BJ (cell line): ENCODE results near the gene ANXA11. TPM values are rescaled to one million over a fixed set of nuclear protein-coding genes. Genes with fewer than 3 reads are reported as not detected.

Experiments used
- CTCF ChIA-PET: fragments of 350-600 bp; formaldehyde crosslinking; extraction: SDS; loops from one replicate; lab custom pipeline; 2021; ENCODE audit warnings: antibody characterized with exemption, inconsistent platforms; lab: Yijun Ruan, JAX
- POLR2A ChIA-PET: fragments of 300-600 bp; sonication (Branson Sonifier 250); formaldehyde crosslinking; extraction: SDS; loops from one replicate; lab custom pipeline; 2021; ENCODE audit warnings: antibody characterized with exemption; lab: Charles Lee
- DNase-seq: peaks from one replicate; pipeline ENCODE4 v3.0.0-alpha.2; 2011; ENCODE audit warnings: low read depth
- H3K27me3 ChIP-seq: 2 replicates; pipeline ENCODE4 v1.6.0; 2011; ENCODE audit warnings: low read length; ENCODE audit not compliant: control insufficient read depth, insufficient read depth
- H3K36me3 ChIP-seq: 2 replicates; pipeline ENCODE4 v1.5.1; 2011; ENCODE audit warnings: low read length; ENCODE audit not compliant: control insufficient read depth, insufficient read depth
- H3K4me3 ChIP-seq: 2 replicates; pipeline ENCODE4 v1.5.1; 2011; ENCODE audit warnings: low read depth, mild to moderate bottlenecking, control low read depth, low read length
- polyA plus RNA-seq: library from polyadenylated mRNA; depleted of rRNA; stranded (reverse); fragments of >200 nt; gene quantifications from 2 replicates; pipeline ENCODE4 v1.2.3, GENCODE V29; 2011
- TF ChIP-seq, protein P1 (sequence below): IDR thresholded peaks from 2 replicates; pipeline ENCODE4 v1.5.1; 2011; ENCODE audit warnings: low read depth, mild to moderate bottlenecking, control low read depth, inconsistent platforms, low read length, moderate library complexity; ENCODE audit not compliant: insufficient read depth

ANXA11 gene
- polyA plus RNA-seq, 1 experiment: 239 TPM

DNA sequence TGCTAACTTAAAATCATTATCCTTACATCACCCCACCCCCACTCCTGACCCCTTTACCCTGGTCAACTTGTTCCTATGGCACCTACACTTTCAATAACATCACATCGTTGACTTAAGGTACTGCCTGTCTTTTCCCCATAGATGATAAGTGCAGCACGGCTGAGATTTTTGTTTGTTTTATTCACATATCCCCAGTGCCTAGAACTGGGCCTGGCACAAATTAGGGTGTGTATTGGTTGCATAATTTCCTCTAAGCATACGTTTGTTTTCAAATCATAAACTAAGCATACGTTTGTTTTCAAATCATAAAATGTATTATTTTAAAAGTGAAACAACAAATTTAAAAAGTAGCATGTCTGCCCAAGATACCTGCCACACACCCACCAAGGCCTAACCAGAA lies 35.3 kb downstream of the ANXA11 start:
- Histone ChIP-seq H3K27me3 (no peaks in the 10 kb centered on the region), H3K36me3 (peaks cover 52% of the 10 kb centered on the region), H3K4me3 (no peak overlapping the region)
- CTCF ChIA-PET: no interaction called here
- no peak for DNase-seq
- POLR2A ChIA-PET: no interaction called here
- TF ChIP-seq, protein P1, sequence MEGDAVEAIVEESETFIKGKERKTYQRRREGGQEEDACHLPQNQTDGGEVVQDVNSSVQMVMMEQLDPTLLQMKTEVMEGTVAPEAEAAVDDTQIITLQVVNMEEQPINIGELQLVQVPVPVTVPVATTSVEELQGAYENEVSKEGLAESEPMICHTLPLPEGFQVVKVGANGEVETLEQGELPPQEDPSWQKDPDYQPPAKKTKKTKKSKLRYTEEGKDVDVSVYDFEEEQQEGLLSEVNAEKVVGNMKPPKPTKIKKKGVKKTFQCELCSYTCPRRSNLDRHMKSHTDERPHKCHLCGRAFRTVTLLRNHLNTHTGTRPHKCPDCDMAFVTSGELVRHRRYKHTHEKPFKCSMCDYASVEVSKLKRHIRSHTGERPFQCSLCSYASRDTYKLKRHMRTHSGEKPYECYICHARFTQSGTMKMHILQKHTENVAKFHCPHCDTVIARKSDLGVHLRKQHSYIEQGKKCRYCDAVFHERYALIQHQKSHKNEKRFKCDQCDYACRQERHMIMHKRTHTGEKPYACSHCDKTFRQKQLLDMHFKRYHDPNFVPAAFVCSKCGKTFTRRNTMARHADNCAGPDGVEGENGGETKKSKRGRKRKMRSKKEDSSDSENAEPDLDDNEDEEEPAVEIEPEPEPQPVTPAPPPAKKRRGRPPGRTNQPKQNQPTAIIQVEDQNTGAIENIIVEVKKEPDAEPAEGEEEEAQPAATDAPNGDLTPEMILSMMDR: no peak

DNA sequence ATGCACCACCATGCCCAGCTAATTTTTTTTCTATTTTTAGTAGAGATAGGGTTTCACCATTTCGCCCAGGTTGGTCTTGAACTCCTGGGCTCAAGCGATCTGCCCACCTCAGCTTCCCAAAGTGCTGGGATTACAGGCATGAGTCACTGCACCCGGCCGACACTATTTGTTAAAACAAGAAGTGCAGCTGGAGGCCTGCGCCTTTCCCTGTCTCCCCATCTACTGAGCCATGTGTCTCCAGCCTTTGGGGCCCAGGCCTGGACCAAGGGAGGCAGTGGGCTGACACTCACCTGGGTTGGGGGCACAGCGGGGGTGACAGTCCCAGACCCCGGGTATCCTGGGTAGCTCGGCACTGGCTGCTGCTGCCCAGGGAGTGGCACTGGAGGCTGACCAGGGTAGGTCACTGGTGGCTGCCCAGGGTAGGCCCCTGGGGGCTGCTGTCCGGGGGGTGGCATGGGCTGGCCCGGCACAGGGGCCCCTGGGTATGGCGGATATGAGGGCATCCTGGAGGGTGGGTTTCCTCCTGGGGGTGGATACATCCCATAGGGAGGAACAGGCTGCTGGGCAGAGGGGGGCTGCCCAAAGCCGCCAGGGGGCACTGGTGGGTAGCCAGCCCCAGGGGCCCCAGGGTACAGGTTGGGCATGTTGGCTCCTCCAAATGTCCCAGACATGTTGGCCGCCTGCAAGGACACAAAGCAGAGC lies 36.5 kb downstream of the ANXA11 start:
- ChIA-PET POLR2A (no interaction called here), CTCF (interaction anchor here (0.5 to 1.5 kb wide), 3 partner anchors 10 to 52 kb away, joined by 3 to 5 read pairs (median 4); no protein-coding TSS in a partner anchor)
- Histone ChIP-seq H3K36me3 (peaks cover 56% of the 10 kb centered on the region), H3K27me3 (no peaks in the 10 kb centered on the region), H3K4me3 (no peak overlapping the region)
- DNase-seq: no peak
- TF ChIP-seq, protein P1: peak; percentile 20; the same call in 1 of the 2 replicates

DNA sequence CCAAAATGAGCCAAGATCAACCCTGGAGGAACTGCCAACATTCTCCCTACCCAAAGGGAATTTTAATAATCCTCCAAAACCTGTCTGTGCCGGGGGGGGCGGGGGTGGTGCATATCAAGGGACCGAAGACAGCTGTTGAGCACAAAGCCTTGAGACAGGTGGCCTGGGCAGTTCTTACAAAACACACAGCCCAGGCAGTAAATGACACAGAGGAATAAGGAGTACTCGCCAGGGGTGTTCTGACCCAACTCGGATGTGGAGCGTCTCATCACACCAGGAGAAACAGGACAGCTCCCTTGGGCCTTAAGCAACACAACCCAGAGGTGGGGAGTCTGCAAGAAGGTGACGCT lies 37.2 kb downstream of the ANXA11 start:
- TF ChIP-seq, protein P1: no peak
- Histone ChIP-seq H3K4me3 (no peak overlapping the region), H3K36me3 (peaks cover 55% of the 10 kb centered on the region), H3K27me3 (no peaks in the 10 kb centered on the region)
- DNase-seq: no peak
- ChIA-PET POLR2A (no interaction called here), CTCF (interaction anchor here (0.5 to 1.5 kb wide), 3 partner anchors 10 to 53 kb away, joined by 3 to 5 read pairs (median 4); no protein-coding TSS in a partner anchor)

DNA sequence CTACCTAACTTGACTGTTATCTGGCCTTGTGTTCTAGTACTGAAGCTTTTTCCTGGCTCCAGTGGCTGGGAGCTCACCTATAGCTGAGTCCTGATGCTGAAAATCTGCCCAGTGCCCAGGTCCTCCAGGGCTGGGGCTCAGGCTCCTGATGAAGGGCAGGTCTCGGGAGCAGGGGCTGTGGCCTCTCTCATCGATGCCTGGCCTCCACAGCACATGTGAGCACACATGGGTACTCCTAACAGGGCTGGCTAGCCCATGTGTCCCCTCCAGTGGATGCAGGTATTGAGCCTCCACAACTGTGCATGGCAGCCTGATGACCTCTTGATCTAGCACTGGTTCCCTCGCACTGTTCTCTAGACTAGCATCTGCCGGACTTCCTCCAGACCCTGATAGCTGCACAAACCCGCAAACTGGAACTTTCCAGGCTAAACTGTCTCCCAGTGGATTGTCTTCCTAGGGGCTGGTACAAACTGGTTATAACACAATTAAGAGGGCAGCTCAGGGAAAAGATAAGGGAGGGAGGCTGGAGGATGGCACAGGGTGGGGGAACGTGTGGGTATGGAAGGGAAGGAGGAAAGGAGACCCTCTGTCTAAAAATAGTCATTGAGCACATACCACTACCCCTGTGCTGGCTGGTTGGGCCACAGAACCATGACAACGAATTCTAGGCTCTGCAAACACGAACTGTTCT lies 37.7 kb downstream of the ANXA11 start:
- POLR2A ChIA-PET: no interaction called here
- H3K36me3 ChIP-seq: peaks cover 53% of the 10 kb centered on the region
- no peak for DNase-seq

More for the DNA sequence above, 37.7 kb downstream of the ANXA11 start:
- Histone ChIP-seq H3K4me3 (no peak overlapping the region), H3K27me3 (no peaks in the 10 kb centered on the region)
- TF ChIP-seq, protein P1: no peak
- CTCF ChIA-PET: interaction anchor here (1.0 to 1.5 kb wide), 3 partner anchors 9 to 12 kb away, joined by 3 to 5 read pairs (median 4); no protein-coding TSS in a partner anchor
